GM12892 (cell line): ENCODE results near the gene ERBB4.

Experiments used
- DNase-seq: peaks from one replicate; pipeline ENCODE4 v3.0.0; 2011; ENCODE audit not compliant: insufficient read length
- FAIRE-seq: peaks from 2 replicates; lab custom pipeline; 2011; peaks lifted over from hg19 to GRCh38; lab: Jason Lieb, UNC
- POLR2A ChIP-seq: IDR thresholded peaks from 2 replicates; pipeline ENCODE4 v1.6.1; 2011; ENCODE audit warnings: low read depth, low read length, control low read depth
- POLR2AphosphoS5 ChIP-seq: IDR thresholded peaks from 2 replicates; pipeline ENCODE4 v1.6.1; 2011; ENCODE audit warnings: low read depth, low read length, control low read depth
- TAF1 ChIP-seq: IDR thresholded peaks from 2 replicates; pipeline ENCODE4 v1.6.1; 2011; ENCODE audit warnings: low read depth, mild to moderate bottlenecking, control low read depth, low read length, borderline replicate concordance

Gene ERBB4

GRCh38 chr2:211835695-211836094 lies 702.9 kb downstream of the ERBB4 start:
- DNase-seq (no peak), FAIRE-seq (no peak)
- TF ChIP-seq POLR2A = no peak

GRCh38 chr2:211833582-211834279 lies 704.9 kb downstream of the ERBB4 start:
- FAIRE-seq = no peak
- no peak for TF ChIP-seq POLR2AphosphoS5
- no peak for TF ChIP-seq POLR2A
- no peak for TF ChIP-seq TAF1
- DNase-seq = no peak

- TF ChIP-seq POLR2AphosphoS5 (no peak), POLR2A (no peak), TAF1 (no peak)
- no peak for FAIRE-seq
- no peak for DNase-seq
Measured at GRCh38 chr2:211829725-211830124, 708.9 kb downstream of the ERBB4 start.

GRCh38 chr2:211823886-211824479 lies 714.6 kb downstream of the ERBB4 start:
- TF ChIP-seq TAF1 (no peak), POLR2A (no peak), POLR2AphosphoS5 (no peak)
- DNase-seq = no peak
- FAIRE-seq = no peak

- FAIRE-seq (no peak), DNase-seq (no peak)
- TF ChIP-seq POLR2AphosphoS5 = no peak
- TF ChIP-seq POLR2A = no peak
- TF ChIP-seq TAF1 = no peak
Measured at GRCh38 chr2:211822686-211823335, 715.8 kb downstream of the ERBB4 start.

- FAIRE-seq = no peak
- TF ChIP-seq POLR2A = no peak
- TF ChIP-seq TAF1 = no peak
- no peak for TF ChIP-seq POLR2AphosphoS5
- DNase-seq = no peak
Measured at GRCh38 chr2:211816754-211817153, 721.8 kb downstream of the ERBB4 start.

- DNase-seq = no peak
- FAIRE-seq = no peak
- TF ChIP-seq TAF1 = no peak
- no peak for TF ChIP-seq POLR2AphosphoS5
- TF ChIP-seq POLR2A = no peak
Measured at GRCh38 chr2:211812587-211812986, 726.0 kb downstream of the ERBB4 start.

- TF ChIP-seq POLR2A = no peak
- TF ChIP-seq TAF1 = no peak
- TF ChIP-seq POLR2AphosphoS5 = no peak
- no peak for FAIRE-seq
Measured at GRCh38 chr2:211802666-211803065, 735.9 kb downstream of the ERBB4 start.

GRCh38 chr2:211800001-211800400 lies 738.6 kb downstream of the ERBB4 start:
- TF ChIP-seq TAF1 = no peak
- TF ChIP-seq POLR2AphosphoS5 = no peak
- no peak for TF ChIP-seq POLR2A
- DNase-seq (no peak), FAIRE-seq (no peak)

More at GRCh38 chr2:211802666-211803065, 735.9 kb downstream of the ERBB4 start:
- DNase-seq = no peak

- no peak for TF ChIP-seq POLR2A
- TF ChIP-seq POLR2AphosphoS5 = no peak
- no peak for TF ChIP-seq TAF1
- DNase-seq (no peak), FAIRE-seq (no peak)
Measured at GRCh38 chr2:211798868-211799267, 739.7 kb downstream of the ERBB4 start.

GRCh38 chr2:211793690-211794089 lies 744.9 kb downstream of the ERBB4 start:
- no peak for FAIRE-seq
- DNase-seq = no peak
- TF ChIP-seq POLR2AphosphoS5 (no peak), POLR2A (no peak), TAF1 (no peak)

GRCh38 chr2:211789982-211790381 lies 748.6 kb downstream of the ERBB4 start:
- TF ChIP-seq POLR2AphosphoS5 = no peak
- no peak for TF ChIP-seq POLR2A
- no peak for TF ChIP-seq TAF1
- DNase-seq = no peak
- no peak for FAIRE-seq
